Measurements from ENCODE around the gene ARHGAP40.

GRCh38 chr20:38629979-38630378 lies 28.4 kb downstream of the ARHGAP40 start:
- no peak for TF ChIP-seq SIN3A (IDR thresholded peaks at IDR 0.05; ENCODE audit: borderline replicate concordance, insufficient read depth, low read depth, low read length)
- no peak for TF ChIP-seq CTCF (IDR thresholded peaks at IDR 0.05)
- no peak for TF ChIP-seq POLR2AphosphoS5 (IDR thresholded peaks at IDR 0.05; ENCODE audit: low read depth, low read length)
